Mononuclear cell (primary cell): Measurements from ENCODE around the gene SMIM10. TPM values are rescaled to one million over a fixed set of nuclear protein-coding genes. Genes with fewer than 3 reads are reported as not detected.
"Not testable (repeated sequence)": the region's sequence is repeated elsewhere in the genome, so short reads cannot be mapped to it uniquely, and the experiment has no call there.

ENCODE experiments used
- H3K27me3 ChIP-seq: 2 replicates; pipeline ENCODE4 v1.6.0; 2011; ENCODE audit warnings: low read length, control low read depth; ENCODE audit not compliant: insufficient read depth
- H3K4me1 ChIP-seq: 2 replicates; pipeline ENCODE4 v1.5.1; 2011; ENCODE audit warnings: mild to moderate bottlenecking, low read length, control low read depth; ENCODE audit not compliant: insufficient read depth
- H3K4me3 ChIP-seq: 2 replicates; pipeline ENCODE4 v1.5.1; 2011; ENCODE audit warnings: mild to moderate bottlenecking, low read length, moderate library complexity
- H3K9me3 ChIP-seq: 2 replicates; pipeline ENCODE4 v1.5.1; 2011; ENCODE audit warnings: low read depth, mild to moderate bottlenecking, control low read depth, low read length
- total RNA-seq: library from RNA; depleted of rRNA; stranded (reverse); fragments of >200 nt; gene quantifications from one replicate; pipeline ENCODE4 v1.2.3, GENCODE V29; 2012

SMIM10 gene
- total RNA-seq, 1 donor: not detected

DNA sequence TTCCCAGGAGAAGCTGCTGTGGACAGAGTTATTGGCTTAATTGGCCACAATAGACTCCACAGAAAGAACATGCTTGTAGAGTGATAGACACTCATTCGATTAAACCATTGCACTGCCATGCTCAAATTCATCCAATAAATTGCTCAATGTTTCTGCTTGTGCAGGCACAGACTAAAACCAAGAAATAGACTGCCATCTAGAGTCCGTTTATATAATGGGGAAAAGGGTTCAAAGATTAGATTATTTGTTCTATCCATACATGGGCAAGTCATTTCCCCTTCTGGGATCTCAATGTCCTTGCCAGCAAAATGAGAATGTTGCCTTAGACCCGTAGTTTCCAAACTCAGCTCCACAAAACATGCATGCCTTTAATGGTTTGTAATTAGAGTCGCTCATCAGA lies 8.7 kb downstream of the SMIM10 start:
- Histone ChIP-seq H3K4me3 (no peak overlapping the region), H3K9me3 (no peaks in the 10 kb centered on the region), H3K27me3 (no peaks in the 10 kb centered on the region), H3K4me1 (peaks cover 3% of the 10 kb centered on the region)

DNA sequence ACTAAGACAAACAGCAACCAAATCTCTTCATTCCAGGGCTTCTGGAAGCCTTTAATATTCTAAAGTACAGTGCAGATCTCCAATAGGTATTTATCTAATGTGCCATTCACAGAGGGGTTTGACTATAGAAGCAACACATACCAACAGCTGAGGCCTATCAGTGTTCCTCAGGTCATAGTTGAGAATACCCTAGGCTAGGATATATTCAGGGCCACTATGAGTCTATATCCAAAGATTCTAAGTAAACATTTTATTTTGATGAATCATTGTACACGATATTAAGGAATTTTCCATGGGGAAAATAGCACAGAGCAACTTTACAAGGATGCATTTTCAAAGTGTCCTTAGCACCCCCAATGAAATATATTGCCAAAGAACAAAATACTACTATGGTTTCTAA lies 9.7 kb downstream of the SMIM10 start:
- Histone ChIP-seq H3K27me3 (no peaks in the 10 kb centered on the region), H3K9me3 (no peaks in the 10 kb centered on the region), H3K4me1 (peaks cover 4% of the 10 kb centered on the region), H3K4me3 (no peak overlapping the region)

DNA sequence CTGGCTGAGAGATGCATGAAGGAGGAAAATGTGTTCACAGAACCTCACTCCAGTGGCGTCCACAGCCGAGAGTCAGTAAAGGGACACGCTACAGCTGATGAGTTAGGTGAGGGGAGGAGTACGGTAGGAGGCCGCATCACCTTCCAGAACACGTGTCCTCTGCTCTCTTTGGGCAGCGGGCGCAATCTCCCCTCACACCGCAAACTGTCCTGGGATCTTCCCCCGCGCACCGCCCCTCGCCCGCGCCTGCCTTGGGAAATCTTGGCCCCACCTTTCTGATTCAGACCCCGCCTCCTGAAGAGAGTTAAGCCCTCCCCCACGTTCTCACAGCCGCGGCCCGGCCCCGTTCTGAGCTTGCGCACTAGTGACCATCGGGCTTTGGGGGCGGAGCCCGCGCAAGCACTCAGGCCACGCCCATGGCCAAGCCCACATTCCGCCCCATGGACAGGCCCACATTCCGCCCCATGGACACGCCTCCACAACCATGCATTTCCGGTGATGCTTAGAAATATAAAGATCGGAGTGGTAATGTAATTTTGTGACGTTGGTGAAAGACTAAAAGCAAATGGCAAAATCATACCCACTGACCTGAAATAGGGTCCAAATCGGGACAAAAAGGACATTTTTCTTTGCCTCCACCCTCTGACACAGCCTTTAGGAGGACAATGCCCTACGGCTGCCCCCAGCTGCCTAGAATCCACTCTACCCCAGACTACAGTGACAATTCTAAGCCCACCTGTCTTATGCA lies 13.3 kb downstream of the SMIM10 start:
- H3K9me3 ChIP-seq: no peaks in the 10 kb centered on the region

GRCh38 chrX:135006187-135006586 lies 15.4 kb downstream of the SMIM10 start:
- Histone ChIP-seq H3K4me1 (peaks cover 4% of the 10 kb centered on the region), H3K27me3 (no peaks in the 10 kb centered on the region), H3K4me3 (no peak overlapping the region), H3K9me3 (no peaks in the 10 kb centered on the region)

More for the DNA sequence above, 13.3 kb downstream of the SMIM10 start:
- peaks cover 4% of the 10 kb centered on the region for H3K4me1 ChIP-seq
- peak overlapping the region; percentile 37 for H3K4me3 ChIP-seq
- H3K27me3 ChIP-seq: no peaks in the 10 kb centered on the region

DNA sequence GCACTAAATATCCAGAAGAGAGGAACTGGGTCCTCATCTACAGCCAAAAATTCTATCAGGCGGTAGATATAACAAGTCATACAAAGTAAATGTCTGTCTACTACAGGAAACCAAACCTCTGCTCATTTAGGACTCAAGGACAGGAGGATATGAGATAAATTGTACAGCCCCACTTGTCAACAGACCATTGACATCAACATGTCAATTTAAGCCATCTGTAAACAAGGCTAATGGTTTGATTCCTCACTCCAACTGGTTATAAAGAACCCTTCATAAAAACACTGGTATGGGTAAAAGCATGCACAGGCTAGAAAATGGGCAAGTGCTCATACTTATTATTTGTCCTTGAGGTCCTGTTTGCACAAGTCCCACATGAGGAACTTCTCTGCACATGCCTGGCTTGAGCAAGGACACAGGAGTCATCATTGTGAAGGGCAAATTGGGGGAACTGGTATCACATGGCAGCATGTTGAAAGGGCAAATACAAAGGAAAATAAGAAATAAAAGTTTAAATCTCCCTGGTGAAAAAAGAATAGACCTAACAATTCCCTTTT lies 18.3 kb downstream of the SMIM10 start:
- Histone ChIP-seq H3K27me3 (no peaks in the 10 kb centered on the region), H3K4me3 (no peak overlapping the region), H3K9me3 (no peaks in the 10 kb centered on the region), H3K4me1 (peaks cover 4% of the 10 kb centered on the region)

- Histone ChIP-seq H3K9me3 (no peaks in the 10 kb centered on the region), H3K4me3 (no peak overlapping the region), H3K27me3 (no peaks in the 10 kb centered on the region)
Observed at GRCh38 chrX:135009838-135010237, 19.0 kb downstream of the SMIM10 start.

GRCh38 chrX:135010921-135011320 lies 20.1 kb downstream of the SMIM10 start:
- H3K4me3 ChIP-seq: no peak overlapping the region
- H3K27me3 ChIP-seq: no peaks in the 10 kb centered on the region
- H3K9me3 ChIP-seq: no peaks in the 10 kb centered on the region
- H3K4me1 ChIP-seq: no peaks in the 10 kb centered on the region

More at GRCh38 chrX:135009838-135010237, 19.0 kb downstream of the SMIM10 start:
- no peaks in the 10 kb centered on the region for H3K4me1 ChIP-seq

GRCh38 chrX:135015523-135016245 lies 24.9 kb downstream of the SMIM10 start:
- Histone ChIP-seq H3K4me1 (no peaks in the 10 kb centered on the region), H3K9me3 (no peaks in the 10 kb centered on the region), H3K27me3 (no peaks in the 10 kb centered on the region), H3K4me3 (no peak overlapping the region)

- not testable (repeated sequence) for H3K9me3 ChIP-seq, H3K4me1 ChIP-seq, H3K4me3 ChIP-seq
- H3K27me3 ChIP-seq: peaks cover 13% of the 10 kb centered on the region
Observed at GRCh38 chrX:135019890-135020289, 29.1 kb downstream of the SMIM10 start.

- not testable (repeated sequence) for H3K4me3 ChIP-seq, H3K9me3 ChIP-seq, H3K4me1 ChIP-seq
- peaks cover 16% of the 10 kb centered on the region for H3K27me3 ChIP-seq
Observed at GRCh38 chrX:135023791-135024190, 33.0 kb downstream of the SMIM10 start.

GRCh38 chrX:135024526-135024925 lies 33.7 kb downstream of the SMIM10 start:
- H3K9me3 ChIP-seq: no peaks in the 10 kb centered on the region
- H3K27me3 ChIP-seq: peaks cover 16% of the 10 kb centered on the region
- no peak overlapping the region for H3K4me3 ChIP-seq
- peaks cover 5% of the 10 kb centered on the region for H3K4me1 ChIP-seq

DNA sequence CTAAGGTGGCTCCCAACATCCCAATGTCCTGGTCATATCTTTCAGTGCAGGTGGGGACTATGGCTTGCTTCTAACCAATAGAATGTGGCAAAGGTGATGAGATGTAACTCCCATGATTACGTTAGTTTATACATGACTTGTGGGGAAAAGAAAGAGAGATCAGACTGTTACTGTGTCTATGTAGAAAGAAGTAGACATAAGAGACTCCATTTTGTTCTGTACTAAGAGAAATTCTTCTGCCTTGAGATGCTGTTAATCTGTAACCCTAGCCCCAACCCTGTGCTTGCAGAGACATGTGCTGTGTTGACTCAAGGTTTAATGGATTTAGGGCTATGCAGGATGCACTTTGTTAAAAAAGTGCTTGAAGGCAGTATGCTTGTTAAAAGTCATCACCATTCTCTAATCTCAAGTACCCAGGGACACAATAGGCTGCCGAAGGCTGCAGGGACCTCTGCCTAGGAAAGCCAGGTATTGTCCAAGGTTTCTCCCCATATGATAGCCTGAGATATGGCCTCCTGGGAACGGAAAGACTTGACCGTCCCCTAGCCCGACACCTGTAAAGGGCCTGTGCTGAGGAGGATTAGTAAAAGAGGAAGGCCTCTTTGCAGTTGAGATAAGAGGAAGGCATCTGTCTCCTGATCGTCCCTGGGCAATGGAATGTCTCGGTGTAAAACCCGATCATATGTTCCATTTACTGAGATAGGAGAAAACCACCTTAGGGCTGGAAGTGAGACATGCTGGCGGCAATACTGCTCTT lies 39.6 kb downstream of the SMIM10 start:
- H3K4me3 ChIP-seq, H3K9me3 ChIP-seq, H3K27me3 ChIP-seq, H3K4me1 ChIP-seq: not testable (repeated sequence)

DNA sequence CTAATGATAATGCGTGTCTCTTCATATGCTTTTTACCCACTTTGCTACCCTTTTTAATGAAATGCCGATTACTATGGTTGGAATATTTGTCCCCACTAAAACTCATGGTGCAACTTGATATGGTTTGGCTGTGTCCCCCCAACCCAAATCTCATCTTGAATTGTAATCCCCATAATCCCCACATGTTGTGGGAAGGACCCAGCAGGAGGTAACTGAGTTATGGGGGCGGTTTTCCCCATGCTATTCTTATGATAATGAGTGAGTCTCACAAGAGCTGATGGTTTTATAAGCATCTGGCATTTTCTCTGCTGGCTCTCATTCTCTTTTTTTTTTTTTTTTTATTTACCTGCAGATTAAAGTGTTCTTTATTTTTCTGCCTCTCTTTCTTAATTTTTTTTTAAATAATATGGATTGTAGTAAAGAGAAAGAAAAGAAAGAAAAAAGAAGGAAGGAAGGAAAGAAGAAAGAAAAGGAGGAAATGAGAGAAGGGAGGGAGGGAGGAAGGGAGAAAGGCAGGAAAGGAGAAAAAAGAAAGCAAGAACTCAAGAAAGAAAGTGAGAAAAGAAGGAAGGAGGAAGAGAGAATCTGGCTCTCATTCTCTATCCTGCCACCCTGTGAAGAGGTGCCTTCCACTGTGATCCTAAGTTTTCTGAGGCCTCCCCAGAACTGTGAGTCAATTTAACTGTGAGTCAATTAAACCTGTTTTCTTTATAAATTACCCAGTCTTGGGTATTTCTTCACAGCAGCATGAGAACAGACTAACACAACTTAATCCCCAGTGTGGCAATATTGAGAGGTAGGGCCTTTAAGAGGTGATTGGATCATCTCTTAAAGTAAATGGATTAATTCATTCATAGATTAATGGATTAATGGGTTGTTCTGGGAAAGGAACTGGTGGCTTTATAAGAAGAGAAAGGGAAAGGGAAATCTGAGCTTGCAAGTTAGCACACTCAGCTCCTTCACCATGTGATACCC lies 50.6 kb downstream of the SMIM10 start:
- H3K4me3 ChIP-seq, H3K27me3 ChIP-seq, H3K4me1 ChIP-seq, H3K9me3 ChIP-seq: not testable (repeated sequence)
